B cell (primary cell): ENCODE results near the gene LCN2.

Experiments
- CTCF ChIP-seq: fragments of 200-600 bp; IDR thresholded peaks from one replicate; pipeline ENCODE4 v1.8.0; 2022; ENCODE audit warnings: antibody characterized with exemption, mild to moderate bottlenecking
- EZH2 ChIP-seq: IDR thresholded peaks from 2 replicates; pipeline ENCODE4 v1.6.1; 2012; ENCODE audit warnings: borderline replicate concordance, low read depth, mild to moderate bottlenecking, moderate library complexity, low read length; ENCODE audit not compliant: insufficient read depth, poor library complexity, severe bottlenecking

GRCh38 chr9:128149951-128150593 lies 819 bp downstream of the LCN2 start:
- no peak for TF ChIP-seq CTCF
- TF ChIP-seq EZH2 = no peak
